ENCODE measurements around the gene CASP5. TPM values are rescaled to one million over a fixed set of nuclear protein-coding genes. Genes with fewer than 3 reads are reported as not detected.

The CASP5 gene
- total RNA-seq, 1 donor from 2014 or later, result not detected

DNA sequence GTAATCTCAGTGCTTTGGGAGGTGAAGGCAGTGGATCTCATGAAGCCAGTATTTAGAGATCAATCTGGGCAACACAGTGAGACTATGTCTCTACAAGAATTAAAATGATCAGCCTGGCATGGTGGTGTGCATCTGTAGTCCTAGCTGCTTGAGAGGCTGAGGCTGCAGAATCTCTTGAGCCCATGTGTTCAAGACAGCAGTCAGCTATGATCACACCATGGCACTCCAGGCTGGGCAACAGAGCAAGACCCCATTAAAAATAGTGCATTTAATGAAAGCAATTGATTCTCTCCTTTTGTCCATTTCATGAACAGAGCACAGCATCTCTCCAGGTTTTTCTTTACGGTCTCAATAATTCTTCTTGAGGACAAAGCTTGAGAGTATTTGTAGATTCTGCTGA is 33.5 kb upstream of the CASP5 start:
- H3K27me3 ChIP-seq (ENCODE audit: control insufficient read depth, insufficient read depth, low read length), result no peaks in the 10 kb centered on the region
- TF ChIP-seq, protein P1, sequence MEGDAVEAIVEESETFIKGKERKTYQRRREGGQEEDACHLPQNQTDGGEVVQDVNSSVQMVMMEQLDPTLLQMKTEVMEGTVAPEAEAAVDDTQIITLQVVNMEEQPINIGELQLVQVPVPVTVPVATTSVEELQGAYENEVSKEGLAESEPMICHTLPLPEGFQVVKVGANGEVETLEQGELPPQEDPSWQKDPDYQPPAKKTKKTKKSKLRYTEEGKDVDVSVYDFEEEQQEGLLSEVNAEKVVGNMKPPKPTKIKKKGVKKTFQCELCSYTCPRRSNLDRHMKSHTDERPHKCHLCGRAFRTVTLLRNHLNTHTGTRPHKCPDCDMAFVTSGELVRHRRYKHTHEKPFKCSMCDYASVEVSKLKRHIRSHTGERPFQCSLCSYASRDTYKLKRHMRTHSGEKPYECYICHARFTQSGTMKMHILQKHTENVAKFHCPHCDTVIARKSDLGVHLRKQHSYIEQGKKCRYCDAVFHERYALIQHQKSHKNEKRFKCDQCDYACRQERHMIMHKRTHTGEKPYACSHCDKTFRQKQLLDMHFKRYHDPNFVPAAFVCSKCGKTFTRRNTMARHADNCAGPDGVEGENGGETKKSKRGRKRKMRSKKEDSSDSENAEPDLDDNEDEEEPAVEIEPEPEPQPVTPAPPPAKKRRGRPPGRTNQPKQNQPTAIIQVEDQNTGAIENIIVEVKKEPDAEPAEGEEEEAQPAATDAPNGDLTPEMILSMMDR (IDR thresholded peaks at IDR 0.05; ENCODE audit: insufficient read depth, low read length, poor library complexity, severe bottlenecking), result no peak
- no peaks in the 10 kb centered on the region for H3K36me3 ChIP-seq (ENCODE audit: control insufficient read depth, insufficient read depth, low read length)
- H3K4me3 ChIP-seq (ENCODE audit: low read depth, low read length), result no peak overlapping the region
- no peak for DNase-seq (ENCODE audit: low read depth)

DNA sequence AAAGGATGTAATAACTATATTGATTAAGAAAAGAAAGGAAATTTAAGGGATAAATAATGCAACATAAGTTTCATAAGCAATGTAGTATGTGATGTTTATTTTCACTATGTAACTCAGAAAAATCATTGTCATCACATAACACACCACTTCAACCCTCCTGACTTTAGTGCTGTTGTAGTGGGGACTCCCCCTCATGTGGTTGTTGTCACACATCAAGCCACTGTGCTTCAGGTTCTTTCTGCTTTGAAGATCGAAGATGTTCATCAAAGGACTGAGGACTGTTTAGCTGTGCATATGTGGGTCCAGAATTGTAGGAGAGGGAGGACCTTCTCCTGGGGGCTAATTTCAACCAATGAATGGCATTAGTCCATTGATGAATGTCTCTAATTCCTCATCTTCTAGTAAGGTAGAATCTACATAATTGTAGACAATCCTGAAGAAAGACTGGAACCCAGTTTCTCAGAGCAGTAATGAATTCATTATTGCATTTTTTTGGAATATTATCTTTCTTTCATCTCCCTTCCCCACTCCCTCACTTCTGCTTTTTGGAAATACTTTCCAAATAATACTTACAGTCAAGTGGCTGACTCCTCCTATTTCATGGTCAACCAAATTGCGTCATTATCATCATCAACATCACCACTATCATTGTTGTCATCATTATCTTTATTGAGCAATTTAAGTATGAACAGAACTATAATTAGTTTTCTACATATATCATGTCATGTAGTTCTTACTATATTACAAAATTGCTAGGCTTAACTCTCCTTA is 31.9 kb upstream of the CASP5 start:
- H3K4me3 ChIP-seq (ENCODE audit: low read depth, low read length), result no peak overlapping the region
- no peaks in the 10 kb centered on the region for H3K36me3 ChIP-seq (ENCODE audit: control insufficient read depth, insufficient read depth, low read length)
- TF ChIP-seq, protein P1 (IDR thresholded peaks at IDR 0.05; ENCODE audit: insufficient read depth, low read length, poor library complexity, severe bottlenecking), result no peak
- DNase-seq (ENCODE audit: low read depth), result no peak
- H3K27me3 ChIP-seq (ENCODE audit: control insufficient read depth, insufficient read depth, low read length), result no peaks in the 10 kb centered on the region

DNA sequence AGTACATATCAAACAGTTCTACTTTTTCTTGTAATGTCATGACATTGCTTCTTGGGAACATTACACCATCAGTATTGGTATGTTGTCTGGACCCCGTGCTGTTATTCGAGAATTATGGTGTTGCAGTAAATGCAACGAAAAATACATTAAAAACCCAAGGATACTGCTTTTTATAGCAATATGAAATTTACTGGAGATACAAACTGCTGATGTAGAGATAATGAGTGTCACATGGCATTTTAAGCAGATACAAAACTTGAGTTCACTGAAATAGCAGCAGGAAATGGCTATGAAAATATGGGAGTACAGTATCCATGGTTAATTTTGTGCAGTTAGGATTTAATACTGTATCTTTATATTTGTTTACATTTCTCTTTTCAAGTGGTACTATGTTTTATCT is 29.5 kb upstream of the CASP5 start:
- Histone ChIP-seq H3K36me3 (ENCODE audit: control insufficient read depth, insufficient read depth, low read length) (no peaks in the 10 kb centered on the region), H3K27me3 (ENCODE audit: control insufficient read depth, insufficient read depth, low read length) (no peaks in the 10 kb centered on the region), H3K4me3 (ENCODE audit: low read depth, low read length) (no peak overlapping the region)
- TF ChIP-seq, protein P1 (IDR thresholded peaks at IDR 0.05; ENCODE audit: insufficient read depth, low read length, poor library complexity, severe bottlenecking), result no peak
- no peak for DNase-seq (ENCODE audit: low read depth)

DNA sequence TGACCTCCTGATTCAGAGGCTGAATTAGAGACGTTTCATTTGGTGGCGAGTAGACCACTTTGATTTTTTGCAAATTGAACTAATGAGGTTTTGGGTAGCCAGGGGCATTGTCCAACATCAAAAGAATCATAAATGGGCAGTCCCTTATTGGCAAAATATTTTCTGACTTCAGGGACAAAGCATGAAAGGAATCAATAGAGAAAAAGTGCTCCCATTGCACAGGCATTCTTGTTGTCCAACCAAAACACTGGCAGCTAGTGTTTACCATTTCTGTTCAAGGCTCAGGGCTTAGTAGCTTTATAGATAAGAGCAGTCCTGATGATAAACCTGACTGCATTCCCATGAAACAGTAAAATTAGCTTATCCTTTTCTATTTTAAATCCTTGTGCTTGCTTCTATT is 28.6 kb upstream of the CASP5 start:
- no peaks in the 10 kb centered on the region for H3K27me3 ChIP-seq (ENCODE audit: control insufficient read depth, insufficient read depth, low read length)
- TF ChIP-seq, protein P1 (IDR thresholded peaks at IDR 0.05; ENCODE audit: insufficient read depth, low read length, poor library complexity, severe bottlenecking), result no peak
- DNase-seq (ENCODE audit: low read depth), result no peak
- H3K4me3 ChIP-seq (ENCODE audit: low read depth, low read length), result no peak overlapping the region
- H3K36me3 ChIP-seq (ENCODE audit: control insufficient read depth, insufficient read depth, low read length), result no peaks in the 10 kb centered on the region

DNA sequence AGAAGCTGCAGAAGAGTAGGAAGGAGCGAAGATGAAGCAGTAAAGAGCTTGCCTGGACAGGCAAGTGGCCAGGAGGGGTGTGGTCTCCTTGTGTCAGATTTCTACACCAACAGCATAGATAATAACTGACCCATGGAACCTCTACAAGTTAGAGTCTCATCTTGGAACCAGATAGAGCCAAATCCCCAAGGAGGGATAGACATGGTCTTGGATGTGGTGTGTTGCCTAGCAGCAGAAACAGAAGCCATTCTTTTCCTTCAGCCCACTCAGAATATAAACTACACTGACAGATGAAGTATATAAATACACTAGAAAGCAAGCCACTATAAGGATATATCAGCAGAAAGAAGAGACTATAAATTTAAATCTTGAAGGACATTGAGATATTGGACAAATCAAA is 26.5 kb upstream of the CASP5 start:
- TF ChIP-seq, protein P1 (IDR thresholded peaks at IDR 0.05; ENCODE audit: insufficient read depth, low read length, poor library complexity, severe bottlenecking), result no peak
- Histone ChIP-seq H3K4me3 (ENCODE audit: low read depth, low read length) (no peak overlapping the region), H3K27me3 (ENCODE audit: control insufficient read depth, insufficient read depth, low read length) (no peaks in the 10 kb centered on the region), H3K36me3 (ENCODE audit: control insufficient read depth, insufficient read depth, low read length) (no peaks in the 10 kb centered on the region)
- no peak for DNase-seq (ENCODE audit: low read depth)

All from kidney epithelial cell (primary cell).